HG03439 (cell line): ENCODE data around the gene FMO3.

Source experiments
- ATAC-seq: cut with Tn5 transposase; IDR thresholded peaks from one replicate; pipeline ENCODE4 v1.9.1; 2021; ENCODE audit warnings: mild to moderate bottlenecking, moderate library complexity; ENCODE audit not compliant: unreplicated experiment

The FMO3 gene

GRCh38 chr1:171090604-171091003 lies at the start of gene FMO3:
Gene FMO3, plus strand, starts transcription at chr1:171090905. Its CDS starts 1,754 bp downstream, at chr1:171092659.
- no peak for ATAC-seq

GRCh38 chr1:171048014-171048413 lies 42.7 kb upstream of the FMO3 start:
- no peak for ATAC-seq

GRCh38 chr1:171052977-171053376 lies 37.7 kb upstream of the FMO3 start:
- no peak for ATAC-seq

GRCh38 chr1:171055966-171056643 lies 34.6 kb upstream of the FMO3 start:
- no peak for ATAC-seq

- ATAC-seq: no peak
Measured at GRCh38 chr1:171061425-171062143, 29.1 kb upstream of the FMO3 start.

- ATAC-seq: no peak
Measured at GRCh38 chr1:171062902-171063301, 27.8 kb upstream of the FMO3 start.

- ATAC-seq: no peak
Measured at GRCh38 chr1:171075041-171075440, 15.7 kb upstream of the FMO3 start.

GRCh38 chr1:171081314-171081753 lies 9.4 kb upstream of the FMO3 start:
- no peak for ATAC-seq

GRCh38 chr1:171081763-171082201 lies 8.9 kb upstream of the FMO3 start:
- no peak for ATAC-seq

GRCh38 chr1:171082606-171083005 lies 8.1 kb upstream of the FMO3 start:
- ATAC-seq: no peak

- ATAC-seq: no peak
Measured at GRCh38 chr1:171083222-171083621, 7.5 kb upstream of the FMO3 start.

- ATAC-seq: no peak
Measured at GRCh38 chr1:171084091-171084490, 6.6 kb upstream of the FMO3 start.

GRCh38 chr1:171084870-171085269 lies 5.8 kb upstream of the FMO3 start:
- ATAC-seq: no peak

GRCh38 chr1:171087896-171088295 lies 2.8 kb upstream of the FMO3 start:
- ATAC-seq: no peak

- ATAC-seq: no peak
Measured at GRCh38 chr1:171103862-171104261, 13.2 kb downstream of the FMO3 start.

- ATAC-seq: no peak
Measured at GRCh38 chr1:171107262-171107940, 16.7 kb downstream of the FMO3 start.

GRCh38 chr1:171107969-171108368 lies 17.3 kb downstream of the FMO3 start:
- ATAC-seq: no peak

- ATAC-seq: no peak
Measured at GRCh38 chr1:171109966-171110365, 19.3 kb downstream of the FMO3 start.

GRCh38 chr1:171110621-171111326 lies 20.1 kb downstream of the FMO3 start:
- ATAC-seq: no peak

- no peak for ATAC-seq
Measured at GRCh38 chr1:171112119-171112518, 21.4 kb downstream of the FMO3 start.

- ATAC-seq: no peak
Measured at GRCh38 chr1:171113382-171113781, 22.7 kb downstream of the FMO3 start.
